GM18870 (cell line): ENCODE data around the gene MSMO1.
"Not testable (repeated sequence)": the region's sequence is repeated elsewhere in the genome, so short reads cannot be mapped to it uniquely, and the experiment has no call there.

Source experiments
- ATAC-seq: cut with Tn5 transposase; IDR thresholded peaks from one replicate; pipeline ENCODE4 v1.9.1; 2021; ENCODE audit warnings: moderate library complexity; ENCODE audit not compliant: unreplicated experiment

Gene MSMO1

DNA sequence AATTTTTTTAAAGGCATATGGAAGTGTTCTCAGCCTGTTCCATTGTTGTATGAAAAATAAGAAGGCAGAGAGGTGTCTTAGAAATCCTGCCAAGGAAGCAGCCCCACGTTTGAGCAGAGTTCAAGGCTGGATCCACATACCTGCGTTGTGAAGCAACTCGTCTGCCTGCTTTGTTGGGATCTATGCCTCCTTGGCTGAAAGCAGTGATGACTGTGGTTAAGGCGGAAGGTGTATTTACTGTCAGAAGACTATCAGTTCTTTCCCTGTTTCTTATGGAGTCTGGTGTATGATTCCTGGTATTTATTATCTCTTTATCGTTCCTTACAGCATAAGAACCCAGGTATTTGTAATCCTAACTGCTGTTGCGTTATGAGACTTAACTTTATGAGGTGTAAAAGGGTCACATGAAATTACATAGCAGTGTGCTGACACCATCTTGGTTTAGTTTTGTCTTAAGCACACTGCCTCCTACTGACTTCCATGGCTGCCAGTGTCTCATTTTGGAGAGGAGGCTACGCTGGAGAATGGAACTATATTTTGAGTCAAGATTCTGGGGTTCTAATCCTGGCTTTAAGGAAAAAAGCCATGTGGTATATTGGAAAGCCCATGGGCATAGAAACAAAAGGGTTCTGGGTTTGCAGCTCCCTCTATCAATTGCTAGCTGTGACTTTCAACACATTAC, 3.1 kb upstream of the MSMO1 start:
- no peak for ATAC-seq

DNA sequence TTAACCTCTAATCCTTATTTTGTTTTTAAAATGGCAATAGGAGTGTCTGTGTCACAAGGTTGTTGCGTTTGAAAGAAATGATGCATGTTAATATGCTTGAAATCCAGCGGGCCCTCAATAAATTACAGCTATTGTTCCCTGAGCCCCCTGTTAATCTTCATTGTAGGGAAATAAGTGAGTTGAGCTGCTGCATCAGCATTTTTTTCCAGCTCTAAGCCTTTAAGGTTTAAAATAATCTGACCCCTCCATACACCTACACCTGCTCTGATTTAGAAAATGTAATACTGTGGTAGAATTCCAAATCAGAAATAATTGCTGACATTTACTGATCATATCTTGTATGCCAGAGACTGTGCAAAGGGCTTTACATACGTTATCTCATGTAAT, 2.6 kb upstream of the MSMO1 start:
- ATAC-seq, result no peak

DNA sequence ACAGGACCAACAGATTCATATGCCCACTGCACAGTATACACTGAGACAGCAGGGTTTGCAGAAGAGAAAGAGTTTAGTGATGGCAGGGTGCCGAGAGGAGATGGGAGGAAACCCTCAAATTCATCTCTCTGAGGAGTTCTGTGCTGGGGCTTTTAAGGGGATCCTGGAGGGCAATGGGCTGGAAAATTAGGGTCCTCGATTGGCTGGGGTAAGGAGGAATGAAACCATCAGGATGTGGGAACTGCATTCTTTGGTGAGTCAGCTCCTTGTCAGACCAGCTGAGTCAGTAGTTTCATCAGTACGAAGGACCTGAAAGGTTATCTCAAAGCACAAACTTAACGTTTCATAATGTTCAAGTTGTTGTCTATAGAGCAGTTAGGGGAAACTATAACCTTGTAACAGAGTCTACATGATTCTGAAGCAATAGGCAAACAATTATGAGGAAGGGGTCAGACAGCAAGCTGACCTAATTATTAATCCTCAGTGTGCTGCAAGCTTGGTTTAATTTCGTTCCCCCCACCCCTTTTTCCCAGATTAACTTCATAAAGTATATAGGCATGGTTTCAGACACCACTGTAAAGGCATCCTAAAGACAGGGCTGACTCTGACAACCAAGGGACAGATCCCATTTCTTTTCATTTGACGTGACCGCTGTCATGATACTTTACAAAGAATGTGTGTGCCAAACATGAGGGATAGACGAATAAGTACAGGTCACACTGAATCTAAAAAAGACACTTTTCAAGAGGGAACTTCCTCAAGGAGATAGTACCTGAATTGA, 1.5 kb upstream of the MSMO1 start:
- ATAC-seq, result no peak

- ATAC-seq, result no peak
Measured at GRCh38 chr4:165326831-165327210, 648 bp upstream of the MSMO1 start.

- ATAC-seq, result no peak
Measured at GRCh38 chr4:165328101-165328425, 594 bp downstream of the MSMO1 start.

DNA sequence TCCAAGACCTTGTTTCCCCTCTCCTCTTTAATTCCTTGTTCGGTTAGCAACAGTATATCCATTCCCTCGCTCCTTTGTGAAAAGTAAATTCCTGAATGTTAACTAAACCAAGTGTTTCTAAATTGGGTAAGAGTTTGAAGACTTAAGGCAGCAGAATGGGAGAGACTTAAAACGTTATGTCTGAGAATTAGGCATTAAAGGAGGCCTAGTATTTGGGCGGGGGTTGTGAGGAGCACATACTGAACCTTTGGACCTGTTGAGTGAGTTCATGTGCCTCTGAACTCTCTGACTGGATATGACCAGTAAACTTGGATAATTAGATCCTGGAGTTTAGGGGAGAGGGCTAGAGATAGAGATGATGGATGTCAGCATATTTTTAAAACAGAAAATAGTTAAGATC, 1.2 kb downstream of the MSMO1 start:
- ATAC-seq, result no peak

DNA sequence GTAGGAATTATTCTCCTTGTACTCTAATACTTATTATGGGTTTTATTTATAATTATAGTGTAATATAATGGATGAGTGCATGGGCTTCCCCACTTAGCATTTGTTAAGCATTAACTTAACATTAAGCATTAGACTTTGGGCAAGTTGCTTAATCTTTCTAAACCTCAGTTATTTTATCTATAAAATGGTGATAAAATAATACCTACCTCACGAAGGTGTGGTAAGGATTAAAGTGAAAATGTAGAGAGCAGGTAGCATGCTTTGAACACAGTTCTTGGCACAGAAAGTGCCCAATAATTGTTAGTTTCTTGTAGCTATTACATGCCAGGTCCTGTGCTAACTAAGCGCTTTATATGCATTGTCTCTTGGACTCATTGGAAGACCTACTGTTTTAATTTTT, 2.6 kb downstream of the MSMO1 start:
- no peak for ATAC-seq

DNA sequence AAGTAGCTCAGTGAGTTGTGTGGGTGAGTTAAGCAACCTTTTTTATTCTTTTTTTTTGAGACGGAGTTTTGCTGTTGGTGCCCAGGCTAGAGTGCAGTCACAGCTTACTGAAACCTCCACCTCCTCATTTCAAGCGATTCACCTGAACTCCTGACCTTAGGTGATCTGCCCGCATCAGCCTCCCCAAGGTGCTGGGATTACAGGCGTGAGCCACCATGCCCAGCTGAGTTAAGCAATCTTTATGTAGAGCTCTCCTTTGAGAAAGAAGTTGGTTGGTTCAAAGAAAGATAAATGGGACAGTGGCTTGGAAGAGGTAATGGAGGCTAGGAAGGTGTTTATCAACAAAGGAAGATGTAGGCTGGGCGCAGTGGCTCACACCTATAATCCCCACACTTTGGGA, 3.2 kb downstream of the MSMO1 start:
- no peak for ATAC-seq

- ATAC-seq, result no peak
Measured at GRCh38 chr4:165331359-165331758, 3.9 kb downstream of the MSMO1 start.

- no peak for ATAC-seq
Measured at GRCh38 chr4:165331823-165332222, 4.4 kb downstream of the MSMO1 start.

DNA sequence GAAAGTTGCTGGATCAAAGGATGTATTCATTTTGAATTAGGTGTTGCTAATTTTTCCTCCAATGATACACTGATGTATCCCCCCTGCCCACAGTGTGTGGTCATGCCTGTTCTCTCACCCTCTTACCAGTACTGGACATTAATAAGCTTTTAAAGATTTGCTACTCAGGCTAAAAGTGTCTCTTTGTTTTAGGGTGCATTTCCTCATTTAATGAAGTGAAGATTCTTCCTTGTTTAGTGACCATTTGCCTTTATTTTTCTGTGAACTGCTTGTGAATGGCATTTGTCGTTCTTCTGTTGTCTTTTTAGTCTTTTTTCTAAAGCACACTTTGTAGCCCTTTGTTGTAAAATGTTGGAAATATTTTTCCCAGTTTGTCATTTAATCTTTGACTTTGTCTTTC, 5.0 kb downstream of the MSMO1 start:
- ATAC-seq, result no peak

GRCh38 chr4:165335163-165335703, 7.8 kb downstream of the MSMO1 start:
- no peak for ATAC-seq

- ATAC-seq, result no peak
Measured at GRCh38 chr4:165336743-165337142, 9.3 kb downstream of the MSMO1 start.

DNA sequence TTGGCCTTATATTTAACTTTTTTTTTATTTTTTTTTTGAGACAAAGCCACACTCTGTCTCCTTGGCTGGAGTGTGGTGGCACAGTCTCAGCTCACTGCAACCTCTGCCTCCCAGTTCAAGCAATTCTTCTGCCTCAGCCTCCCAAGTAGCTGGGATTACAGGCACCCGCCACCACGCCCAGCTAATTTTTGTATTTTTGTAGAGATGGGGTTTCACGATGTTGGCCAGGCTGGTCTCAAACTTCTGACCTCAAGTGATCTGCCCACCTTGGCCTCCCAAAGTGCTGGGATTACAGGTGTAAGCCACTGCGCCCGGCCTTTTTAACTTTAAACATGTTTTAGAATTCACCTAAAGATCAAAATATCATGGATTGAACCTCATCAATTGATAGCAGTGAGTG, 14.9 kb downstream of the MSMO1 start:
- ATAC-seq, result not testable (repeated sequence)

GRCh38 chr4:165343353-165344191, 16.1 kb downstream of the MSMO1 start:
- no peak for ATAC-seq

DNA sequence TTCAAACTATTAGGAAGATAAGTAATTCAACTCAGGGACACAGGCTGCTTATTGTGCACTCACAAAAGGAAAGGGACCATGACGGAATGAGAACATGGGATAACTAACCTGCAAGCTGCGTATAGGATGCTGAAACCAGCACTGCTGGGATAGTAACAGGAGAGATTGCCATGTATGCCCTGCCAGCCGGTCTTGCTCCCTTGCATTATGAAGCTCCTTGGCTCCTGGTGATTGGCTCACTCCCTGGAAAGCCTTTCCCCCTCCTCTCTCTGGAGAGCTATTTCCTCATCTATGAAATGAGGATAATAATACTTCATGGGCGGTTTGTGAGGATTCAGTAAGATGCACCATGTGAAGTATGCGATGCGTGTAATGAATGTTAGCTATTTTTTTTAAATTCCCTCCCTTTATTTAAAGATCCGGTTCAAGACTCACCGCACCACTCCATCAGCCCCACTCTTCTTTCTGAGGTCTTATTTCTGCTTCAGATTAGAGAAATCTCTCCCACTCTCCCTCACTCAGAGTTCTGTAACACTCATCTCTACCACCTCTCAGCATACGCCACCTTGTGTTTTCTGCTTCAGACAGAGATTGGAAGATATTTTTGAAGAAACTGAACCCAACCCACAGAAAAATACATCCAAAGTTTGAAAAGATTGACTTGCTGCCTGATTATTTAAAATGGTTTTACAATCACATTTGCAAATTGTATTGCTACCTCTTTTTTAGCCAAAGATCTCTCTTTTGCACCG, 18.4 kb downstream of the MSMO1 start:
- no peak for ATAC-seq

- no peak for ATAC-seq
Measured at GRCh38 chr4:165347647-165348569, 20.4 kb downstream of the MSMO1 start.

GRCh38 chr4:165351359-165352130, 24.1 kb downstream of the MSMO1 start:
- no peak for ATAC-seq

- no peak for ATAC-seq
Measured at GRCh38 chr4:165355900-165356300, 28.4 kb downstream of the MSMO1 start.
